HG03432 (cell line): ENCODE results near the gene MBD4.
"Not testable (repeated sequence)": the region's sequence is repeated elsewhere in the genome, so short reads cannot be mapped to it uniquely, and the experiment has no call there.

Experiments used
- ATAC-seq: cut with Tn5 transposase; IDR thresholded peaks from one replicate; pipeline ENCODE4 v1.9.1; 2021; ENCODE audit warnings: mild to moderate bottlenecking, moderate library complexity; ENCODE audit not compliant: unreplicated experiment

Gene MBD4

GRCh38 chr3:129412542-129413198 lies 27.1 kb downstream of the MBD4 start:
- ATAC-seq, result no peak

DNA sequence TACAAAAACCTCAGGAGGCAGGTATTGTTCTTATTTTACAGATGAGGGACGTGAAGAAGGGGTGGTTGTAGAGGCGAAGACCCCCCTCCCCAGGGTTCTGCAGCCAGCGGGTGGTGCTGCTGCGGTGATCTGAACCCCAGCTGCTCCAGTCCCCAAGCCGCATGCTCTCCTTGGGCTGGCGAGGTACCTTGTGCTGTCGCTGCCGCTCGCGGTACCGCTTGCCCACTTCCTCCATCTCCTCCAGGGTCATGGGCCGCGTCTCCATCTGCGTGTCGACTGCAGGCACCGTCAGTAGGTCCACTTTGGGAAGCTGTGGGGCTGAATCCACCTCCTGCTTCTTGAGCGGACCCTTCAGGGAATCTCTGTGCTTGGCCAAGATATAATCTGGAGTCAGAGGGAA lies 28.8 kb downstream of the MBD4 start:
- ATAC-seq, result no peak

DNA sequence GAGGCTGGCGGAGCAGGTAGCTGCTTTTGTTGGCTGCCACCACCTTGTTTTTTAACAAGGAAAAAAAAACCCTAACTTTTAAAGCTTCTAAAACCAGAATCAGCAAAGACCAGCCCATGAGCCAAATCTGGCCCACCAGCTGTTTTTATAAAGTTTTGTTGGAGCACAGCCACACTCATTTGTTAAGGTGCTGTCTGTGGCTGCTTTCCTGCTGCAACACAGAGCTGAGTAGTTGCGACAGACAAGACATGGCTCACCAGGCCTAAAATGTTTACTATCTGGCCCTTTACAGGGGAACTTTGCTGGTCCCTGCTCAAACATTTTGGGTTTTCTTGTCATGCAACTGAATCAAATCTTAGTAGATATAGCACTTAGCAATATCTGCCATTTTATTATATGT lies 30.2 kb downstream of the MBD4 start:
- no peak for ATAC-seq

- ATAC-seq, result no peak
Observed at GRCh38 chr3:129404610-129405009, 35.1 kb downstream of the MBD4 start.

GRCh38 chr3:129404130-129404529 lies 35.6 kb downstream of the MBD4 start:
- ATAC-seq, result no peak

DNA sequence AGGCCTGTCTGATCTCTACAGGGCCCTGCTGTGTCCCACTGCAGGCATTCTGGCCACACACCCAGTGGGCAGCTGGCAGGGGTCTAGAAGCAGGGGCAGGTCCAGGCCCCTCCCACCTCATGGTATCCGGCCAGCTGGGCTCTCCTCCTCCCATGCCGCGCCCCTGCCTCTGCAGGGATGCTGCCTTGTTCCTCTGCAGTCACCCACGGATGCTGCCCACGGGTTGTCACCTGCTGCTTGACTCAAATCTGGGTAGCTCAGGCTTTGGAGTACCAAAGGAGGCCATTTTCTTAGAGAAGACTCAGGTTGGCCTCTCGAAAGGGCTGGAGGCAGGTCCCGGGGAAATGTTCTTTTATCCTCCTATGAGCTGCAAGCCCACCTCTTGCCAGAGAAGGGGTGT lies 36.3 kb downstream of the MBD4 start:
- ATAC-seq, result no peak

DNA sequence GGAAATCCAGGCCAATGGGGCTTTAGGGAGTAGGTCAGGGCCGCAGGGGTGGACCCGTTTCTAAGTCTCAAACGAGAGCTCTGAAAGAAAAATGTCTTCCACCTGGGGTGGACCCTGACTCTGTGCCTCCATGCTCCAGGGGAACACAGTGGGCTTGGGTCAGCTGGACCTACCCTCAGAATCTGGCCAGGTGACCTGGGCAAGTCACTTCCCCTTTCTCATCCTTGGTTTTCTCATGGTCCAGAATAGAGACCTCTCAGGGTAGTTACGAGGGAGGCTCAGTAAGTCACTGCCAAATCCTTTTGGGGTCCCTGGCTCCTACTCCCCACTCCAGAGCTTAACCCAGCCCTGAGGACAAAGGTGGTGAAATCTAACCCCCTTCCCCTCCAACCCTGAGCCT lies 37.1 kb downstream of the MBD4 start:
- no peak for ATAC-seq

GRCh38 chr3:129402210-129402609 lies 37.5 kb downstream of the MBD4 start:
- ATAC-seq, result no peak

DNA sequence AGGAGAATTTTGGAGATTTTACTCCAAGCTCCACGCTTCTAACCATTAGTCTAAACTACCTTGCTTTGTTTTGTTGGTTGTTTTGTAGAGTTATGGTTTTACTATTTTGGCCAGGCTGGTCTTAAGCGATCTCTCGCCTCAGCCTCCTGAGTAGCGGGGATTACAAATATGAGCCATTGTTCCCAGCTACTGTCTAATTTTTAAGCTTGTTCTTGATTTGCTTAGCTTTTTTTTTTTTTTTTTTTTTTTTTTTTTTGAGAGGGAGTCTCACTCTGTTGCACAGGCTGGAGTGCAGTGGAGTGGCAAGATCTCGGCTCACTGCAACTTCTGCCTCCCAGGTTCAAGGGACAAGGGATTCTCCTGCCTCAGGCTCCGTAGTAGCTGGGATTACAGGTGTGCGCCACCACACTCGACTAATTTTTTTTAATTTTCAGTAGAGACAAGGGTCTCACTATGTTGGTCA lies 39.8 kb downstream of the MBD4 start:
- ATAC-seq, result peak; percentile 1

- peak; percentile 76 for ATAC-seq
Observed at GRCh38 chr3:129399145-129399894, 40.4 kb downstream of the MBD4 start.

- ATAC-seq, result peak; percentile 5
Observed at GRCh38 chr3:129398803-129399144, 41.0 kb downstream of the MBD4 start.

GRCh38 chr3:129393760-129394564 lies 45.8 kb downstream of the MBD4 start:
- not testable (repeated sequence) for ATAC-seq

DNA sequence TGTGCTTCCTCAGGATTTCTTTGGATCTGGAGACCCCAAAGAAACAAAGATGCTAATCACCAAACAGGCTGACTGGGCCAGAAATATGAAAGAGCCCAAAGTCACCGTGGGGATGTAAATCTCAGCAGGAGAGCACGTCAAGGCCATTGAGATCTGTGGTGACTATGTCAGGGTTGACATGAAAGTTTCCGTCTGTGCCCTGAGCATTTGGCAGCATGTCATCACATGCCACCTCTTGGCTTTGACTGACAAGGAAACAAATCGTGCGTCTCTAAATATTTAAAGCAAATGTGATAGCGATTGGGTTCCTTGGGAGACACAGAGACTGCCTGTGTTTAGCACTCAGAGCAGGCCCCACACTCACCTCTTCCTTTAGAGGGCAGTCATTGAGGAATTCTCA lies 46.5 kb downstream of the MBD4 start:
- ATAC-seq, result no peak

- not testable (repeated sequence) for ATAC-seq
Observed at GRCh38 chr3:129392106-129392887, 47.5 kb downstream of the MBD4 start.

DNA sequence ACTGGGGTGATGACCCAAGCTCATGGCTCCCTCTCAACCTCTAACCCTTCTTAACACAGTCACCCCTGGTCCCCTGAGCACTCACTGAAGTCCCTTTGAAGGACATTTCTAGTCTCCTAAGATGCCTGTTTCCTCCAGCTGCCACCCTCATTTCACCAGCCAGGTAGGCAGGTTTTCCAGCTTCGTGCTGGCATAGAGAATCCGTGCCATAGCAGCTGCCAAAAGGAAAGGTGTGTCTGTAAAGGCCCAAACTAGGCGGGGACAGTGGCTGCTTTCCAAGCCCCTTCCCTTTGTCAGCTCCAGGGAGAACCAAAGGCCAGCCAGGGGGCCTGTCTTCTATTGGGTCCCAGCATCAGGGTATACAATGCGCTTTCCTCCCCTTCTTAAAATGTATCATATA lies 48.2 kb downstream of the MBD4 start:
- not testable (repeated sequence) for ATAC-seq

DNA sequence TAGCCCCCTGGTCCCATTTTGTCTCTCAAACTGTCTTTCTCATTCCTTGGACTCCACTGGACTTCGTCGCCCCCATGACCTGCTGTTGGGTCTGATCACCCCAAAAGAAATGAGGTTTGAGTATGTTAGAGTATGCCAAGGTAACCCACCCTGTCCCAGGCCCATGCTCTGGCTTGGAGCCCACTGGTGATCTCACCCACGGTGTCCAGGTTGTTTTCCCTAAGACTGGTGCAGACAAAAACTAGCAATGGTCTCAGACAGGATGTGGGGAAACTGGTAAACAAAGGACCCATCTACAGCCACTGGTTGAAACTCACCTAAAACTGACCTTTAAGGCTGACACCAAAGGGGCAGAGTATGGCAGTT lies 50.2 kb downstream of the MBD4 start:
- no peak for ATAC-seq

DNA sequence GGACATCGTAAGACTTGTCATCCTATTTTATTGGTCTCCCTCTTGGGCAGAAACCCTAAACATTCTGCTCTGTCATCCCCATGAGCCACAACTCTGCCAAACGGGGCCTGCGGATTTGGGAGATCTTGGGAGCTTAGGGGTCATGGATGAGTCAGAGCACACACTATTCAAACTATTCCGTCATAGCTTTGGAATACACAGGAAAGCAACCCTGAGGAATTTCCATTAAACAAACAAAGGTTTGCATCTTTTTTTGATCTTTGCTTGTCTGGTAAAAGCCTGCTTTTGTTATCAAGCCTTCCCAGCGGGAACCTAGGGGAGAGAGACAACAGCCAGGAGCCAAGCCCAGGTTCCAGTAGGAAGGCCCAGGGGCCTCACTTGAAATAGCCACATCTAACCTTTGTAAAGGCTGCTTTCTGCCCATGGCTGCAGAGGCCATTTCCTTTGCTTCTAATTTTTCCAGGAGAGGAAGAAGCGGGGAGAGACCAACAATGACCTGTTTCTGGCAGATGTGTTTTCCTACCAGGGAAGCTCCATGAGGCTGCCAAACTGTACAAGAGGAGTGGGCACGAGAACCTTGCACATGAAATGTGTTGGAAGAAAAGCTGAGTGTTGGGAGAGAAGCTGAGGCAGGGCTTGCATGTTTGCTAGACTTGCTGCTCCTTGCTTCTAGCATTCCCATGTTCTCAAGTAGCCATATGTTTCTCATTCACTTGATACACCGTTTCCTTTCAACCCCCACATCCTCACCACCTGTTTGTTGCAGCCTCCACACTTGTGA lies 50.8 kb downstream of the MBD4 start:
- ATAC-seq, result not testable (repeated sequence)

GRCh38 chr3:129387487-129387886 lies 52.3 kb downstream of the MBD4 start:
- no peak for ATAC-seq

- no peak for ATAC-seq
Observed at GRCh38 chr3:129386984-129387383, 52.8 kb downstream of the MBD4 start.

DNA sequence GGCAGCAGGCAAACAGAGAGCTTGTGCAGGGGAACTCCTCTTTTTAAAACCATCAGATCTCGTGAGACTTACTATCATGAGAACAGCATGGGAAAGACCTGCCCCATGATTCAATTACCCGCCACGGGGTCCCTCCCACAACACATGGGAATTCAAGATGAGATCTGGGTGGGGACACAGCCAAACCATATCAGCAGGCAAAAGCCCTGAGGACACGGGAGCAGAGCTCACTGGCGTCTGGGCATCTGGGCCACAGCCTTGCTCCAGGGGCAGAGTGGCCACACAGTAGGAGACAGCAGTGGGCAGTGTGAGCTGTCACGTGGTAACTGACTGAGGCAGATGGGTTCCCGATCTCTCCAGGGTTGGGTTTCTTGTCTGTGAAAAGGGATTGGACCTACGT lies 54.2 kb downstream of the MBD4 start:
- not testable (repeated sequence) for ATAC-seq
